ENCODE data around the gene RAB11FIP4. TPM values are rescaled to one million over a fixed set of nuclear protein-coding genes. Genes with fewer than 3 reads are reported as not detected.

Gene RAB11FIP4
- total and polyA plus RNA-seq, 9 of the 15 experiments (the other 6 are each of a cell fraction or from before 2014, with no cell fraction given), result 0.62 to 16.6 (median 8.9) TPM

GRCh38 chr17:31457391-31458234 lies 66.1 kb downstream of the RAB11FIP4 start (continued):
- TF ChIP-seq PBX2 (CRISPR knock-in tag; IDR thresholded peaks at IDR 0.05; ENCODE audit: low read depth) (no peak), PBX2 (tag; conservative IDR thresholded peaks at IDR 0.05; ENCODE audit: low read depth) (no peak), TSHZ1 (CRISPR knock-in tag; IDR thresholded peaks at IDR 0.05) (no peak), HSF4 (CRISPR knock-in tag; IDR thresholded peaks at IDR 0.05; ENCODE audit: borderline replicate concordance) (no peak), HNRNPH1 (optimal IDR thresholded peaks at IDR 0.05; ENCODE audit: low read depth, low read length) (no peak), AFF4 (CRISPR knock-in tag; IDR thresholded peaks at IDR 0.05) (no peak), GABPA (tag; conservative IDR thresholded peaks at IDR 0.05; ENCODE audit: low read depth) (no peak), TCF7 (IDR thresholded peaks at IDR 0.05; ENCODE audit: borderline replicate concordance) (peak; percentile 93), ZNF766 (CRISPR knock-in tag; conservative IDR thresholded peaks at IDR 0.05) (no peak), FOXP4 (CRISPR knock-in tag; IDR thresholded peaks at IDR 0.05; ENCODE audit: borderline replicate concordance) (no peak), POLR3A (IDR thresholded peaks at IDR 0.05; ENCODE audit: borderline replicate concordance, extremely low read depth, insufficient read depth, insufficient read length) (no peak), ZNF232 (CRISPR knock-in tag; IDR thresholded peaks at IDR 0.05) (no peak), BHLHE40 (IDR thresholded peaks at IDR 0.05; ENCODE audit: low read length) (0 out of 2 replicates have a peak, but pooled peaks have one; percentile 6), HEY1 (CRISPR knock-in tag; IDR thresholded peaks at IDR 0.05; ENCODE audit: borderline replicate concordance) (no peak)

Measured in K562 (cell line).